GM18526 (cell line): ENCODE data around the gene PAPPA.

ENCODE experiments used
- POLR2A ChIP-seq: IDR thresholded peaks from 3 replicates; pipeline ENCODE4 v1.6.1; 2011; ENCODE audit not compliant: insufficient read length; ENCODE audit errors: extremely low read depth

PAPPA gene, protein sequence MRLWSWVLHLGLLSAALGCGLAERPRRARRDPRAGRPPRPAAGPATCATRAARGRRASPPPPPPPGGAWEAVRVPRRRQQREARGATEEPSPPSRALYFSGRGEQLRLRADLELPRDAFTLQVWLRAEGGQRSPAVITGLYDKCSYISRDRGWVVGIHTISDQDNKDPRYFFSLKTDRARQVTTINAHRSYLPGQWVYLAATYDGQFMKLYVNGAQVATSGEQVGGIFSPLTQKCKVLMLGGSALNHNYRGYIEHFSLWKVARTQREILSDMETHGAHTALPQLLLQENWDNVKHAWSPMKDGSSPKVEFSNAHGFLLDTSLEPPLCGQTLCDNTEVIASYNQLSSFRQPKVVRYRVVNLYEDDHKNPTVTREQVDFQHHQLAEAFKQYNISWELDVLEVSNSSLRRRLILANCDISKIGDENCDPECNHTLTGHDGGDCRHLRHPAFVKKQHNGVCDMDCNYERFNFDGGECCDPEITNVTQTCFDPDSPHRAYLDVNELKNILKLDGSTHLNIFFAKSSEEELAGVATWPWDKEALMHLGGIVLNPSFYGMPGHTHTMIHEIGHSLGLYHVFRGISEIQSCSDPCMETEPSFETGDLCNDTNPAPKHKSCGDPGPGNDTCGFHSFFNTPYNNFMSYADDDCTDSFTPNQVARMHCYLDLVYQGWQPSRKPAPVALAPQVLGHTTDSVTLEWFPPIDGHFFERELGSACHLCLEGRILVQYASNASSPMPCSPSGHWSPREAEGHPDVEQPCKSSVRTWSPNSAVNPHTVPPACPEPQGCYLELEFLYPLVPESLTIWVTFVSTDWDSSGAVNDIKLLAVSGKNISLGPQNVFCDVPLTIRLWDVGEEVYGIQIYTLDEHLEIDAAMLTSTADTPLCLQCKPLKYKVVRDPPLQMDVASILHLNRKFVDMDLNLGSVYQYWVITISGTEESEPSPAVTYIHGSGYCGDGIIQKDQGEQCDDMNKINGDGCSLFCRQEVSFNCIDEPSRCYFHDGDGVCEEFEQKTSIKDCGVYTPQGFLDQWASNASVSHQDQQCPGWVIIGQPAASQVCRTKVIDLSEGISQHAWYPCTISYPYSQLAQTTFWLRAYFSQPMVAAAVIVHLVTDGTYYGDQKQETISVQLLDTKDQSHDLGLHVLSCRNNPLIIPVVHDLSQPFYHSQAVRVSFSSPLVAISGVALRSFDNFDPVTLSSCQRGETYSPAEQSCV (N-terminal part only)

DNA sequence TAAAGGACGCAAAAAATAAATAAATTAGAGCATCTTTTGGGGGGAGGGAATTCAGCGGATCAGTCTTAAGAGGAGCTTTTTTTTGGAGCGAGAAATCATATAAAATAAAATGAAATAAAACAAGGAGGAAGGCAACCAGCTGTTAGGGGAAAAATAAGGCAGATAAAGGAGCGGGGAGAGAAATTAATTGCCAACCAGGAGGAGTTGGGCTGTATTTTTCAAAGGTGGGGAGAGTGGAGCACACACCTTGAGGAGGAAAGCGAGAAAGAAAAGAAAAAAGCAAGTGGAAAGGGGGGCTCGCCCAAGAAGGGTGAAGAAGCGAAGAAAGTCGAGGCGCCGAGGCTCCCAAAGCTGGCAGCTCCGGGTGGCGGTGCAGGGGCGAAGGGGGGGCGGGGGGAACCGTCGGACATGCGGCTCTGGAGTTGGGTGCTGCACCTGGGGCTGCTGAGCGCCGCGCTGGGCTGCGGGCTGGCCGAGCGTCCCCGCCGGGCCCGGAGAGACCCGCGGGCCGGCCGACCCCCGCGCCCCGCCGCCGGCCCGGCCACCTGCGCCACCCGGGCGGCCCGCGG lies at the start of gene PAPPA:
PAPPA (plus strand) TSS at position 27 of the 569 bp plus-strand sequence; CDS start at position 409, 382 bp downstream.
- no peak for TF ChIP-seq POLR2A

DNA sequence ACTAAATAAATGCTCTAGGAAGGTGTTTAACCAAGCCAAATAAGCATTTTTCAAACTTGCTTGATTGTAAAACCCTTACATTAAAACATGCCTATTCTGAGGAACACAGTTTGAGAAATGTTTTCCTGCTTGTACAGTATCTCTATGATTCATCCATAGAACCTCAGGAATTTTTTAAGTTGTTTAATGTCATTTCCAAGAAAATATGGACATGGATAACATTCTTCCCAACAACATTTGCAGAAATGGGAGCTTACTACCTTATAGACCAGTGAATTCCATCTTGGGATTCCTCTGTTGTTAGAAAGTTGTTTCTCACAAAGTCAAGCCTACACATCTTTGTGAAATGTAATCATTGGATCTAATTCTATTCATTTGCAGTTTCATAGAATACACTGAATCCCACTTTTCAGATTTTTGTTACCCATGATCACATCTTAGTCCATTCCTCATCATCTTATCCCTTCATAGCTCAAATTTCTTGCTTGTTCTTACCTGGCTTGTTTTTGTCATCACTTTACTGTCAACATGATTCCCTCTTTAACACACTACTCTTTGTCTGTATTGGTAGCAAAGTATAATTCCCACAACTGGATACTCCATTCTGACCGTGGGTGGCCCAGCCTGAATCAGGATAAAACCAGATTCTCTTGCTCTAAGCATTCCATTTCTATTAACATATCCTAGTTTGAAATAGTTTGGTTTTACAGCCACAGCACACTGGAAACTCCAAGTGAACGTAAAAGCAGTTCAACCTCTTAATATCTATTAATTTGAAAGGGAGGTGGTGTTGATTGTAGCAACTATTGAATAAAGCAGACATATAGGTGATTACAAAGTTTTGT lies 49.4 kb upstream of the PAPPA start:
- TF ChIP-seq POLR2A, result no peak

DNA sequence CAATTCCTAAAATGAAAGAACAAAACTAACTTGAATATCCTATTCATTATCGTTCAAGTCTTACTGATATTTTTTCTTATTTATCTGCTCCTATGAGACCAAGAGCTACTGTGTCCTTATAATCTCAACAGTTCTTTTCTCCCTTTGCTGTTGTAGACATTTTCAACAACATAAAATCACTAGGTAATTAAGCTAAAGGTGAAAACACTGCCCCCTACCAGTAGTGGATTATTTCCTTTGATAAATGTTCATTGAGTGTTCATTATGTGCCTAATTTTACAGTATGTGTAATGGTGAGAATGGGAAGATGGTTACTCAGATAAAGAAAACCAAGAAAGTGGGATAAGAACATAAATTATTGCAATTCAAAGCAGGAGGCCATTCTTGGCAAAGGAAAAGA lies 41.4 kb upstream of the PAPPA start:
- TF ChIP-seq POLR2A, result no peak

DNA sequence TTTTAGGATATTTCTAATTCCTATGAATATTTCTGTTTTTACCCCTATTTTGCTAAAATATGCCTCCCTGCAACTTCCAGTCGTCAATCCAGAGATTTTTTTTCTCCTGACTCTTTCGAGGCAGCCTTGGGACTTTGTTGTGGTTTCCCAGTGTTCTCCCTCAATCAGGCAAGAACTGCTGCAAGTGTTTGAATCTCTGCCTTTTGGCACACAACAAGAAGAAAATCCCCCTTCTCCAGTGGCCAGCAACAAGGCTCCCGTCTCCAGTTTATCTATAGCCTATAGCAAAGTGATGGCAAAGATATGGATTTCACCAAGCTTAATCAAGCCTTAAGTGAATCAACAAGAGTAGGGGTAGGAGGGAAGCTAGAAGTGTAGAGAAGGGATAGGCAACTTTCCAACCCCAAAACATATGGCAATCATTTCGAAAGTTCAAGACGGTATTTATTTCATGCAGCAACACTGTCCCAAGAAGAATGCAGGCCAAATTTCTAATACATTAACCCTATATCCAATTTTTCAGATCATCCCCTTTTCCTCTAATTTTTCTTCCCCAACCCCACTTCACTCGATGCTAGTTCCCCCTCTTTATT lies 37.7 kb upstream of the PAPPA start:
- TF ChIP-seq POLR2A, result no peak

DNA sequence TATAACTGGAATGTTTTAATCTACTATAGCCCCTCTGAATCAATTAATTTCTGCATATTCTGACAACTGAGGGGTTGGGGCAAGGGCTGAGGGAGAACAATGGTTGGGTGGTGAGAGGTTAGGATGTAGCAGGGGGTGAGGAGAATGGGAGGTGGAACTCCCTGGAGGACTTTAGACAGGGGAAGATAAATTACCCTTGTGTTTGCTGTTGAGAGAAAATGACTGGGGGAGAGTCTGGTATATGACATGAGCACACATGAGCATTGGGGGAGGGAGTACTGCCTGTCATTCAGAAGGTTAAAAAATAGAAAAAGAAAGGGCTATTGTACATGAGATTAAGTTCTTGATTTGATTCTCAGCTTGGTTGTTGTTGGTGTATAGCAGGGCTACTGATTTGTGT lies 37.2 kb upstream of the PAPPA start:
- no peak for TF ChIP-seq POLR2A

DNA sequence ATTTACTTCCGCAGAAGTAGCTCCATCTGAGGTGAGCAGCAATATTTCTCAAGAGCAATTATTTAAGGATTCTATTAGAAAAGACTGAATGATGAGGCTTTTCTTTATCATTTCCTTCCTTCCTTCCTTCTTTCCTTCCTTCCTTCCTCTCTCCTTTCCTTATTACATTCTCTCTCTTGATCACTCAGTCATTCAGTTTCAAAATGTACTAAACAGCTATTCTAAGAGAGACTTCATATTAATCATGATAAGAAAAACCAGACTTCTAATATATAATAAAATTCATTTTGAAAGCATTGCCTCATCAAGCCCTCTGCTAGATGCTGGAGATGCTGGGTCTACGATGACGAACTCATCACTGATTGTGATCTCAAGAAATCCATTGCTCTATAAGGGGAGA lies 30.4 kb upstream of the PAPPA start:
- TF ChIP-seq POLR2A, result no peak

DNA sequence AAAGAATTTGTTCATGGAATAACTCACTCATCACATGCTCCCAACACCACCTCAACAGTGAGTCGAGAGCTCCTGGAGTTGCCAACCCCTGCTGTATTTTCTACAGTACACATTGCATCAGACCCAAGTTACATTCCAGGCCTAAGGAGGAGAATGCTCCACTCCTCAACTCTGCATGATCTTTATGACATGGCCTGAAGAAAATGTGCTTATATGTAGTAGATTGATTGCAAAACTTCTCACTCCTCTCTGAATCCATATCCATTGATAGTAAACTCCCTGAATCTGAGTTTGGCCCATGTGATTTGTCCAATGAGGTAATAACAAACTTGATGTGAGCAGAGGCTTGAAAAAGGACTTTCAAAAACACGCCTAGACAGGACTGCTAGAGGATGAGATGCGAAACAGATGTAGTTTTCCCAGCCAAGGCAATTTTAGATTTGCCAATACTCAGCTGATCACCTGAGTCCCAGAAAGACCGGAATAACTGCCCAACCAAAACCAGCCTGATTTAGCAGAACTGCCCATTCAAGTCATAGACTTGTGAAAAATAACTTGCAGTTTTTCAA lies 29.0 kb upstream of the PAPPA start:
- TF ChIP-seq POLR2A, result no peak

DNA sequence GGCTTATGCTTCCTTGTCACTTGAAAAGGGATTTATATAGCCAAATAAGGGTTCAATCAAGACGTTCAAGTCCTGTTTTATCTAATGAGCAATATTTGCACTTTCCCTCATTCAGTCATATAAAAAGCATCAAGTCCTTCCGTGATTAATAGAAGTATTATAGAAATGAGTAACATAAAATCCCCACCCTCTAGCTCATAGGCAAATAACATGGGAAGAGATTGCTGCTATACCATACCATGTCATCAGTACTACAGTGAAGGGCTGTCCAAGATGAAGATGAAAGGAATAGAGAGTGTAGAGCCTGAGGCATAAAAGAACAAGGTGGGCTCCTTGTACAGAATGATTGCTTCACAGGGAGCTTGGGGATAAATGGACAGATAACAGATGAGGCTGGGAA lies 20.4 kb upstream of the PAPPA start:
- no peak for TF ChIP-seq POLR2A

DNA sequence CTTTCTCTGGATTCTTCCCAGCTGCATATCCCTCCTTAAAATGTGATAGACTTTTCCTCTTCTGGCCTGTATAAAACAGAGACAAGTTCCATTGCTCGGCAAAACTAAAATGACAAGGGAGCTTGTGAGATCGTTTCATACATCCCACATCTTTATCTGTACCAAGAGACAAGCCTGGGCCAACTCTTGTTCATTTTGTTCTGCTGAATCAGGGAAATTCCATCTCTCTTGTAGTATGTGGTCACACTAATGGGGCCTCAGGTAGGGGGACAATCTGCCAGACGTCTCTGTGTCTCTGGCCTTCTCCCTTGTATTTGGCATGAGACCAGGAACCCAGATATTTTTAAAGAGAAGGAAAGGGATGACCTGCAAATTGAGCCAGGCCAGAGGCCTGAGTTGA lies 18.6 kb upstream of the PAPPA start:
- no peak for TF ChIP-seq POLR2A

DNA sequence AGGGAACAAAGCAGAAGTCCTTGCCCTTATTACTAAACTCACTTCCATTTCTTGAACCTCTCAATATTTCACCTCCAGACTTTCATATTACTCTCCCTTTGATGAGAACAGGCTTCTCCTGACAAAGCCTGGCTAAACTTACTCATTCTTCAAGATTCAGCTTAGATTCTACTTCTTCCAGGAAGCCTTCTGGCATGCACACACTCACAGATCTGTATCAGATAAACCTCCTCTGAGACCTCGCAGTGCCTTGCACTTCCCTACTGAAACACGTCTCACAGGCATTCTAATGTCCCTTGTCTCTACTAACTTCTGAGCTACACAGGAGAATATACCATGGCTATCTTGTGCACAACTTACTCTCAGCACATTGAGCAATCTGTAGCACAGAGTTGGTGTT lies 16.6 kb upstream of the PAPPA start:
- no peak for TF ChIP-seq POLR2A

DNA sequence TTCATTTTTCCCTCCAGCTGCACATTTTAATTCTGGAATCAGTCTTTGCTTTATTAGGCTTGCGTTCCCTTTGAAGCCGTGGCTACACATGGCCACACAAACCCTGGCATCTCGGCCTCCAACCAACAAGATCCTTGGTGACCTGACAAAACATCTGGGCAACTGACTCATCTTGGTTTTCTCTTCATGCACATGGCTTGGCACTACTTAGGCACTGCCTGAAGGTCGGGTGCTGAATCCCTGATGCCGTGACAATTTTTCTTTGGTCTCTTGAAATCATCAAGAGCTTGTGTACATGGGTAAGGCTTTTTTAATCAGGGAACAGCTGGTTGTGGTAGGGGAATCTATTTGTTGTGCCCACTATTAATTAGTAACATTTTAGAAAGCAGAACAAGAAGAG lies 16.0 kb upstream of the PAPPA start:
- TF ChIP-seq POLR2A, result no peak

DNA sequence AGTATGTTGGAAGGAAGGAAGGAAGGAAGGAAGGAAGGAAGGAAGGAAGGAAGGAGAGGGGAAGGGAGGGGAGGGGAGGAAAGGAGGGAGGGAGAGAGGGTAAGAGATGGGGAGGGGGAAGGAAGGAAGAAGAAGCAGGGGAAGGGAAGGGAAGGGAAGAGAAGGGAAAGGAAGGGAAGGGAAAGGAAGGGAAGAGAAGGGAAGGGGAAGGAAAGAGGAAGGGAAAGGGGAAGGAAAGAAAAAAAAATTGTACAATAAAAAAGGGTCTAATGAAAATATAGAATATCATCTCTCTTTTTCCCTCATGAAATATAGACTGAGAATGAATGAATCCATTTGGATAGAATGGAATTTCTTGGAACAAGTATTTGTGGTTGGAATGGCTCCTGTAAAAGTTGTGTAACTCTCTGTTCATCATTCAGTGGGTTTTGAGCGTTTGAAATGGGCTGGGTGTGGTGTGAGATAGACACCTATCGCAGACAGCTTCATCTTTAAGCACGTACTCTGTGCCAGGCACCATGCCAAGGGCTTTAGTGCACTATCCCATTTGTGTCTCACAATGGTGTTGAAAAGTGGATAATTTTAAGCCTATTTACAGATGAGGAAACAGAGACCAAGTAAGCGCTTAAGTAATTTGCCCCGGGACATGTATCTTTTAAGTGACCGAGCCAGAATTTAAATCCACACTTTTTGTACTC lies 11.6 kb upstream of the PAPPA start:
- TF ChIP-seq POLR2A, result no peak
